GM23338 (cell line): ENCODE results near the gene POGZ. TPM values are rescaled to one million over a fixed set of nuclear protein-coding genes. Genes with fewer than 3 reads are reported as not detected.

Experiments used
- ATAC-seq: fragments of 200-7000 bp; cut with Tn5 transposase; 3 replicates; pipeline ENCODE4 v1.9.1; 2020
- DNase-seq: peaks from one replicate; pipeline ENCODE4 v3.0.0-alpha.2; 2015; ENCODE audit warnings: low spot score
- H2AFZ ChIP-seq: fragments of 200-600 bp; sonication (generic); 2 replicates; pipeline ENCODE4 v1.8.0; 2016; ENCODE audit warnings: antibody characterized with exemption, mild to moderate bottlenecking, moderate library complexity
- H3F3A ChIP-seq: fragments of 200-600 bp; sonication (generic); replicated peaks from 2 replicates; pipeline ENCODE4 v1.8.0; 2017; ENCODE audit warnings: antibody characterized with exemption, mixed run types, low read depth
- H3K27ac ChIP-seq: fragments of 200-600 bp; sonication (generic); 2 replicates; pipeline ENCODE4 v1.6.1; 2016; ENCODE audit warnings: low read depth
- H3K27me3 ChIP-seq: fragments of 200-600 bp; sonication (generic); 2 replicates; pipeline ENCODE4 v1.8.0; 2016; ENCODE audit warnings: mild to moderate bottlenecking, mixed run types, moderate library complexity; ENCODE audit not compliant: insufficient read depth
- H3K36me3 ChIP-seq: fragments of 200-600 bp; sonication (generic); 2 replicates; pipeline ENCODE4 v1.8.0; 2016; ENCODE audit warnings: mild to moderate bottlenecking; ENCODE audit not compliant: insufficient read depth
- H3K4me1 ChIP-seq: fragments of 200-600 bp; sonication (generic); 2 replicates; pipeline ENCODE4 v1.8.0; 2016; ENCODE audit warnings: mild to moderate bottlenecking, moderate library complexity; ENCODE audit not compliant: insufficient read depth
- H3K4me2 ChIP-seq: fragments of 200-600 bp; sonication (generic); 2 replicates; pipeline ENCODE4 v1.7.1; 2017; ENCODE audit warnings: mixed run types
- H3K4me3 ChIP-seq: fragments of 200-600 bp; sonication (generic); 2 replicates; pipeline ENCODE4 v1.6.1; 2016; ENCODE audit warnings: mixed run types
- H3K79me2 ChIP-seq: fragments of 200-600 bp; sonication (generic); replicated peaks from 2 replicates; pipeline ENCODE4 v1.8.0; 2017; ENCODE audit warnings: mild to moderate bottlenecking; ENCODE audit not compliant: insufficient read depth
- H3K9me2 ChIP-seq: fragments of 200-600 bp; sonication (generic); 2 replicates; pipeline ENCODE4 v1.8.0; 2017; ENCODE audit not compliant: insufficient read depth
- H4K20me1 ChIP-seq: fragments of 200-600 bp; sonication (generic); replicated peaks from 2 replicates; pipeline ENCODE4 v1.8.0; 2017; ENCODE audit warnings: mild to moderate bottlenecking; ENCODE audit not compliant: insufficient read depth
- H3K27ac Mint-ChIP-seq: 2 replicates; pipeline ENCODE4 v1.8.0; 2020; ENCODE audit warnings: inconsistent platforms, mild to moderate bottlenecking, moderate library complexity, mixed read lengths
- H3K27me3 Mint-ChIP-seq: 3 replicates; pipeline ENCODE4 v1.8.0; 2022; ENCODE audit warnings: low read depth, mild to moderate bottlenecking, moderate library complexity, mixed read lengths, inconsistent platforms; ENCODE audit not compliant: insufficient read depth, poor library complexity
- H3K36me3 Mint-ChIP-seq: 3 replicates; pipeline ENCODE4 v1.8.0; 2021; ENCODE audit warnings: low read depth, mild to moderate bottlenecking, inconsistent platforms, moderate library complexity, mixed read lengths
- H3K4me1 Mint-ChIP-seq: 3 replicates; pipeline ENCODE4 v1.8.0; 2020; ENCODE audit warnings: mild to moderate bottlenecking, inconsistent platforms, mixed read lengths
- H3K4me3 Mint-ChIP-seq: 3 replicates; pipeline ENCODE4 v1.8.0; 2021; ENCODE audit warnings: moderate library complexity, mild to moderate bottlenecking, inconsistent platforms, mixed read lengths
- H3K9me3 Mint-ChIP-seq: 3 replicates; pipeline ENCODE4 v1.8.0; 2020; ENCODE audit warnings: moderate library complexity, mild to moderate bottlenecking, inconsistent platforms, mixed read lengths
- CREB1 ChIP-seq: fragments of 250-450 bp; sonication (Bioruptor Pico); IDR thresholded peaks from 2 replicates; pipeline ENCODE4 v1.5.0; 2020; ENCODE audit warnings: low read depth, mild to moderate bottlenecking, moderate library complexity
- CTCF ChIP-seq, 2 experiments: fragments of 200-600 bp in 1 of 2; sonication (generic) in 1 of 2; conservative IDR thresholded peaks; 2 replicates each; pipeline versions ENCODE4 v1.5.1 to v1.6.1; 2016 to 2017; ENCODE audit warnings: antibody characterized with exemption in 2 of 2, low read depth in 2 of 2, mild to moderate bottlenecking in 2 of 2, moderate library complexity in 1 of 2
- ETS1 ChIP-seq: IDR thresholded peaks from 2 replicates; pipeline ENCODE4 v1.6.1; 2016; ENCODE audit warnings: antibody characterized with exemption
- EZH2 ChIP-seq: fragments of 200-600 bp; sonication (generic); IDR thresholded peaks from one replicate; pipeline ENCODE4 v1.8.0; 2017; ENCODE audit warnings: antibody characterized with exemption, mild to moderate bottlenecking, low read depth; ENCODE audit not compliant: unreplicated experiment
- EZH2phosphoT487 ChIP-seq: fragments of 200-600 bp; sonication (generic); IDR thresholded peaks from one replicate; pipeline ENCODE4 v1.8.1; 2018; ENCODE audit warnings: antibody characterized with exemption; ENCODE audit not compliant: unreplicated experiment
- JUNB ChIP-seq: IDR thresholded peaks from one replicate; pipeline ENCODE4 v1.6.1; 2016; ENCODE audit warnings: antibody characterized with exemption; ENCODE audit not compliant: unreplicated experiment
- POLR2AphosphoS5 ChIP-seq: IDR thresholded peaks from 2 replicates; pipeline ENCODE4 v1.6.1; 2016; ENCODE audit warnings: antibody characterized with exemption, low read depth
- REST ChIP-seq: IDR thresholded peaks from one replicate; pipeline ENCODE4 v1.6.1; 2018; ENCODE audit warnings: antibody characterized with exemption; ENCODE audit not compliant: unreplicated experiment
- STAT1 ChIP-seq: IDR thresholded peaks from one replicate; pipeline ENCODE4 v1.6.1; 2016; ENCODE audit warnings: antibody characterized with exemption; ENCODE audit not compliant: unreplicated experiment
- ZNF462 ChIP-seq: fragments of 250-450 bp; sonication (Bioruptor Pico); IDR thresholded peaks from 2 replicates; pipeline ENCODE4 v1.5.0; 2020; ENCODE audit warnings: mild to moderate bottlenecking, moderate library complexity
- polyA plus RNA-seq: library from polyadenylated mRNA; unstranded; fragments of >200 nt; fragmentation: Nextera tagmentation; extraction: Ambion mirVana; gene quantifications from 2 replicates; pipeline ENCODE4 v1.2.1, GENCODE V29; 2016
- total RNA-seq: library from RNA; depleted of rRNA; stranded (reverse); fragments of >200 nt; shearing (Covaris generic); gene quantifications from 2 replicates; pipeline ENCODE4 v1.2.3, GENCODE V29; 2014

Gene POGZ
- total and polyA plus RNA-seq, 2 experiments from 2014 or later: 47.0 to 72.5 TPM

GRCh38 chr1:151447696-151448095 is 11.6 kb downstream of the POGZ start:
- no peak overlapping the region for H3K4me2 ChIP-seq
- no peak for DNase-seq
- no peak for TF ChIP-seq ETS1
- TF ChIP-seq CTCF (conservative IDR thresholded peaks at IDR 0.05; ENCODE audit: low read depth in 2 of 2): no peak
- no peak for TF ChIP-seq EZH2phosphoT487
- no peak for TF ChIP-seq ZNF462
- no peak for TF ChIP-seq CREB1
- TF ChIP-seq JUNB: no peak
- no peak for TF ChIP-seq REST
- TF ChIP-seq POLR2AphosphoS5: no peak
- no peak for TF ChIP-seq EZH2
- TF ChIP-seq STAT1: no peak
- no peak overlapping the region for H3K4me3 ChIP-seq
- H3K4me1 ChIP-seq: no peaks in the 10 kb centered on the region; the same call in 1 of the 2 replicates
- H3K27ac ChIP-seq: peak overlapping the region; percentile 60; the same call in 1 of the 2 replicates
- H3K9me2 ChIP-seq: no peaks in the 10 kb centered on the region
- Mint-ChIP-seq H3K4me3 (no peak overlapping the region), H3K36me3 (no peaks in the 10 kb centered on the region), H3K9me3 (no peaks in the 10 kb centered on the region), H3K4me1 (peaks cover 8% of the 10 kb centered on the region; the same call in 2 of the 3 replicates), H3K27me3 (peaks cover 4% of the 10 kb centered on the region), H3K27ac (no peak overlapping the region)
- no peak for ATAC-seq
- H3K27me3 ChIP-seq: no peaks in the 10 kb centered on the region
- no peaks in the 10 kb centered on the region for H3F3A ChIP-seq
- H3K79me2 ChIP-seq: peaks cover 100% of the 10 kb centered on the region
- peaks cover 50% of the 10 kb centered on the region for H4K20me1 ChIP-seq
- no peak overlapping the region for H2AFZ ChIP-seq
- no peaks in the 10 kb centered on the region for H3K36me3 ChIP-seq
